Glutamatergic neuron (in vitro differentiated cells): ENCODE results near the gene TOMM40L. TPM values are rescaled to one million over a fixed set of nuclear protein-coding genes. Genes with fewer than 3 reads are reported as not detected.

Source experiments
- DNase-seq: peaks from one replicate; pipeline ENCODE4 v3.0.0; 2022
- H3K27ac Mint-ChIP-seq: one replicate; pipeline ENCODE4 v1.8.0; 2020; ENCODE audit warnings: mild to moderate bottlenecking, mixed read lengths, inconsistent platforms; ENCODE audit not compliant: unreplicated experiment
- H3K27me3 Mint-ChIP-seq: one replicate; pipeline ENCODE4 v1.8.0; 2020; ENCODE audit warnings: mild to moderate bottlenecking, moderate library complexity, mixed read lengths, inconsistent platforms; ENCODE audit not compliant: unreplicated experiment
- H3K36me3 Mint-ChIP-seq: one replicate; pipeline ENCODE4 v1.8.0; 2020; ENCODE audit warnings: mild to moderate bottlenecking, mixed read lengths, inconsistent platforms; ENCODE audit not compliant: unreplicated experiment
- H3K4me1 Mint-ChIP-seq: one replicate; pipeline ENCODE4 v1.8.0; 2020; ENCODE audit warnings: mild to moderate bottlenecking, low read depth, mixed read lengths, inconsistent platforms; ENCODE audit not compliant: unreplicated experiment
- H3K4me3 Mint-ChIP-seq: one replicate; pipeline ENCODE4 v1.8.0; 2020; ENCODE audit warnings: mild to moderate bottlenecking, mixed read lengths, inconsistent platforms; ENCODE audit not compliant: unreplicated experiment
- H3K9me3 Mint-ChIP-seq: one replicate; pipeline ENCODE4 v1.8.0; 2020; ENCODE audit warnings: mild to moderate bottlenecking, moderate library complexity, mixed read lengths, inconsistent platforms; ENCODE audit not compliant: unreplicated experiment
- long read RNA-seq: library from polyadenylated mRNA; unstranded; transcript quantifications from one replicate; pipeline ENCODE4 v2.0.0, GENCODE V29; 2020; ENCODE audit not compliant: unreplicated experiment
- total RNA-seq: library from RNA; stranded (reverse); fragmentation: NEBNext Ultra II Directional; extraction: Animal tissue kit (Norgen Biotek cat#: 25700); gene quantifications from one replicate; pipeline ENCODE4 v1.2.1, GENCODE V29; 2021; ENCODE audit not compliant: unreplicated experiment
- TF ChIP-seq, protein P1 (sequence below): fragments of 200-600 bp; sonication (generic); IDR thresholded peaks from one replicate; pipeline ENCODE4 v1.5.0; 2021; ENCODE audit not compliant: partially characterized antibody, unreplicated experiment

TOMM40L gene
- total RNA-seq: 20.7 TPM
- long read RNA-seq, partial matches to known transcripts: 0 of 3 reads
- long read RNA-seq, other reads (novel, unspliced or antisense): 2 of 3 reads

DNA sequence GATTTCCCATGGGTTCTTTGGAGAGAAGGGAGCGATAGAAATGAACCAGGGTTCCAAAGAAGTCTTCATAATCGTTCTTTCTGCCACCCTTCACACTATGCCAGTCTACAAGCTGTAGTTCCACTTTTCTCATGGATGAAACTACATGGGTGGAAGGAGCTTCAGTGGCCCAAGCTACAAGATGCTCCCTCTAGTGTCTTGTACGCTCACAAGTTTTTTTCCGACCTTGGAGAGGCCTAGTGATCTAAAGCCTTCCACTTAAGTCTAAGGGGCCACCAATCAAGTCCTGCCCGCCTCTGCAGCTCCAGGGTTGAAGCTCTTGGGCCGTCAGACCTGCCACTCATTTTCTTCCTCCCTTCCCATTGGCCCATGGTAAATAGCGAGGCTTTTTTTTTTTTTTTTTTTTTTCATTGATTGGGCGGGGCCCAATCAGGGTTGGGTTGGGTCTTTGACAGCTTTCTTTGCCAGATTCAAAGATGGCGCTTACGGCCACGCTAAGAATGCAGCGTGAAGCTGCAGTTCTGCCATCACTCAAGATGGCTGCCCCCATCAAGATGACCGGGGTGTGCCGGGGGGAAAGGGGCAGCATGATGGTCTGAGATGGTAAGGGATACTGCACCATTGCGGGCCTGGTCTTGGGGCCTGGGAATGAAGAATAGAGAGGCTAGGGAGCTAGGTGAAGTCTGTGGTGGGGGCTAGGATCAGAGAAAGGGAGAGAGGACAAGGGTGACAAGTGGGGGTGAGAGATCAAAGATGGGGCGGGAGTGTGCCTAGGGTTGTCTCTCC is at the start of gene TOMM40L:
TSS of gene TOMM40L (plus strand) at position 527 of the 786 bp plus-strand sequence. CDS start 430 bp downstream, outside the sequence.
- Mint-ChIP-seq H3K27me3 (peaks cover 2% of the 10 kb centered on the region), H3K9me3 (no peaks in the 10 kb centered on the region), H3K4me1 (peaks cover 7% of the 10 kb centered on the region), H3K4me3 (peak within 1 kb of the TSS; percentile 98), H3K27ac (peak within 1 kb of the TSS; percentile 98), H3K36me3 (no peaks in the 10 kb centered on the region)
- TF ChIP-seq, protein P1, sequence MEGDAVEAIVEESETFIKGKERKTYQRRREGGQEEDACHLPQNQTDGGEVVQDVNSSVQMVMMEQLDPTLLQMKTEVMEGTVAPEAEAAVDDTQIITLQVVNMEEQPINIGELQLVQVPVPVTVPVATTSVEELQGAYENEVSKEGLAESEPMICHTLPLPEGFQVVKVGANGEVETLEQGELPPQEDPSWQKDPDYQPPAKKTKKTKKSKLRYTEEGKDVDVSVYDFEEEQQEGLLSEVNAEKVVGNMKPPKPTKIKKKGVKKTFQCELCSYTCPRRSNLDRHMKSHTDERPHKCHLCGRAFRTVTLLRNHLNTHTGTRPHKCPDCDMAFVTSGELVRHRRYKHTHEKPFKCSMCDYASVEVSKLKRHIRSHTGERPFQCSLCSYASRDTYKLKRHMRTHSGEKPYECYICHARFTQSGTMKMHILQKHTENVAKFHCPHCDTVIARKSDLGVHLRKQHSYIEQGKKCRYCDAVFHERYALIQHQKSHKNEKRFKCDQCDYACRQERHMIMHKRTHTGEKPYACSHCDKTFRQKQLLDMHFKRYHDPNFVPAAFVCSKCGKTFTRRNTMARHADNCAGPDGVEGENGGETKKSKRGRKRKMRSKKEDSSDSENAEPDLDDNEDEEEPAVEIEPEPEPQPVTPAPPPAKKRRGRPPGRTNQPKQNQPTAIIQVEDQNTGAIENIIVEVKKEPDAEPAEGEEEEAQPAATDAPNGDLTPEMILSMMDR: peak; percentile 14
- peak; percentile 85 for DNase-seq

- TF ChIP-seq, protein P1: no peak
- peaks cover 8% of the 10 kb centered on the region for H3K4me1 Mint-ChIP-seq
- peaks cover 14% of the 10 kb centered on the region for H3K27me3 Mint-ChIP-seq
- no peak for DNase-seq
- peak overlapping the region; percentile 98 for H3K27ac Mint-ChIP-seq
- peak overlapping the region; percentile 100 for H3K4me3 Mint-ChIP-seq
- H3K9me3 Mint-ChIP-seq: peaks cover 11% of the 10 kb centered on the region
- H3K36me3 Mint-ChIP-seq: peaks cover 7% of the 10 kb centered on the region
These were observed 49.3 kb upstream of the TOMM40L start for GRCh38 chr1:161176468-161177111.

DNA sequence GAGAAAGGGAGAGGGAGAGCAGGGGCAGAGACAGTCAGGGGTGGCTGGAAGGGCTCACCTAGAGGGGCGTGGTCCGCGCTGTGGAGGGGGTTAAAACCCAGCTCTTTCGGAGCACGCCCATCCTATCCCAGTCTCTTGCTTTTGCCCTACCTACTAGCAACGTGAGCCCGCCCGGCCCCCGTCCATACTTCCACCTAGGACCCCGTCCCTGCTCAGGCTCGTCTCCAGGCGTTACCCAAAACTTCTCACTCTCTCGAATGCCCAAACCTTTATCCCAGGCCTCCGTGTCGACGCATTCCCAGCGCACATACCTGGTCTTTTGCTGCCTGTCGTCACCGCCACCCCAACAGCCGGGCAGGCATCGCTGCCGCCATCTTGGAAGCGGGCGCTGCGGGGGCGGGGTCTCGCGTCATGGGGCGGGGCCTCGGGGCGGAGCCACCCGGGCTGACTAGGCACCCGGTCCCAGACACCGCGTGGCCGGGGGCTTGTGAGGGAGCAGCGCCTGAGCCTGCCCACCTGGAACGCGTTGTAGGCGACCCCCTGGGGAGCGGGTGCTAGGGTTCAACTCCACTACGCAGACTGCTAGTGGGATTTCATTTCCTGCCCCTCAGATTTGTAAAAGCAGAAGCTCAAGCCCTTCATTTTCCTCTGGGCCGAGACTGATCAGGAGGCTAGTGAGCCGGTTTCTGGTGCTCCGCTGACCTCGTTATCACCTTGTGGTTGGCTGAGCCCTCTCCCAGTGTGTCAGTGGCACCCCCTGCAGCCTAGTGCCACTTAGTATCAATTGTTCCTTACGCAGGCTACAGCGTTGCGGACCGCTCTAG is 48.5 kb upstream of the TOMM40L start, which contains the start of gene B4GALT3:
TSS of gene B4GALT3 (minus strand) at position 396 of the 824 bp plus-strand sequence. CDS start 1,447 bp downstream, outside the sequence.
- H3K4me1 Mint-ChIP-seq: peaks cover 8% of the 10 kb centered on the region
- H3K36me3 Mint-ChIP-seq: peaks cover 7% of the 10 kb centered on the region
- peaks cover 14% of the 10 kb centered on the region for H3K27me3 Mint-ChIP-seq
- peaks cover 11% of the 10 kb centered on the region for H3K9me3 Mint-ChIP-seq
- peak within 1 kb of the TSS; percentile 98 for H3K27ac Mint-ChIP-seq
- peak within 1 kb of the TSS; percentile 100 for H3K4me3 Mint-ChIP-seq
- DNase-seq: peak; percentile 98
- TF ChIP-seq, protein P1: no peak

DNA sequence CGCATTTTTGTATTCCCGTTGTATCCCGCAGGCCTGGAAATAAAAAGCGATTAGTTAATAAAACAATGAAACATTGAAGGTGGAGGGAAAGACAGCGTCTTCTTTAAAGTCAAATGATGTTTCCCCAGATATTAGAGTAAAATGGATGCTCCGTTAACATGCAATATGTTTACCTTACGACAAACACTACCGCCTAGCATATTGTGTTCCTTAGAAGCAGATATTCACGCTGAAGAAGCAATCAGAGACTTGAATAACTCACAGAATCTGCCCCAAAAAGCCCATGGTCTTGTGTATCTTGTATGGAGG is 48.0 kb upstream of the TOMM40L start:
- DNase-seq: no peak
- Mint-ChIP-seq H3K9me3 (peaks cover 11% of the 10 kb centered on the region), H3K36me3 (peaks cover 5% of the 10 kb centered on the region), H3K4me1 (peaks cover 8% of the 10 kb centered on the region), H3K27ac (peak overlapping the region; percentile 98), H3K27me3 (peaks cover 14% of the 10 kb centered on the region), H3K4me3 (peak overlapping the region; percentile 100)
- TF ChIP-seq, protein P1: no peak
